Measurements from ENCODE around the gene GASK1A.
"Not testable (repeated sequence)": the region's sequence is repeated elsewhere in the genome, so short reads cannot be mapped to it uniquely, and the experiment has no call there.

Gene GASK1A

DNA sequence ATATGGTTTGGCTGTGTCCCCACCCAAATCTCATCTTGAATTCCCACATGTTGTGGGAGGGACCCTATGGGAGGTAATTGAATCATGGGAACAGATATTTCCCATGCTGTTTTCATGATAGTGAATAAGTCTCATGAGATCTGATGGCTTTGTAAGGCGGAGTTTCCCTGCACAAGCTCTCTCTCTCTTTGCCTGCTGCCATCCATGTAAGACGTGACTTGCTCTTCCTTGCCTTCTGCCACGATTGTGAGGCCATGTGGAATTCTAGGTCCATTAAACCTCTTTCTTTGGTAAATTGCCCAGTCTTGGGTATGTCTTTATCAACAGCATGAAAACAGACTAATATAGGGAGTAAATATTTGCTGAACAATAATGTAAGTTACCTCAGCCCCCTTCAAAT lies 4.2 kb upstream of the GASK1A start:
- WGBS: 77% methylated on average over 3 of the region's 3 CpGs
- H3K4me3 ChIP-seq (ENCODE audit: insufficient read depth in 1 of 2, low read depth in 1 of 2, low read length in 2 of 2); H3K9ac ChIP-seq (ENCODE audit: low read length); H3K4ac ChIP-seq (ENCODE audit: low read depth in 1 of 2, low read length in 2 of 2); H3K4me1 ChIP-seq (ENCODE audit: control insufficient read depth, insufficient read depth, low read depth, low read length); H2BK120ac ChIP-seq (ENCODE audit: low read depth, low read length); H3K14ac ChIP-seq (ENCODE audit: low read length in 2 of 2); H3K27ac ChIP-seq (ENCODE audit: low read length, poor library complexity, severe bottlenecking); H3K18ac ChIP-seq (ENCODE audit: low read depth in 1 of 2, low read length in 2 of 2); DNase-seq; H3K4me2 ChIP-seq (ENCODE audit: low read length, poor library complexity, severe bottlenecking); H3K79me1 ChIP-seq (replicated peaks; ENCODE audit: low read length, poor library complexity, severe bottlenecking); H2AFZ ChIP-seq (ENCODE audit: low read depth, low read length); H2BK5ac ChIP-seq (ENCODE audit: low read depth, low read length, poor library complexity, severe bottlenecking); H2BK15ac ChIP-seq (ENCODE audit: low read depth, poor library complexity, severe bottlenecking); H4K8ac ChIP-seq (ENCODE audit: low read length); H3K36me3 ChIP-seq (ENCODE audit: control insufficient read depth in 1 of 2, insufficient read depth in 2 of 2, low read depth in 1 of 2, low read length in 2 of 2); H4K91ac ChIP-seq (ENCODE audit: low read length); H3K23ac ChIP-seq (ENCODE audit: low read length in 2 of 2); H2BK12ac ChIP-seq (ENCODE audit: low read length in 2 of 2); H2AK5ac ChIP-seq (ENCODE audit: low read length, severe bottlenecking): not testable (repeated sequence)
- Histone ChIP-seq H3K27me3 (ENCODE audit: control insufficient read depth in 1 of 2, insufficient read depth in 1 of 2, low read length in 2 of 2) (peaks cover 22 to 30% of the 10 kb centered on the region in 2 experiments), H3K9me3 (ENCODE audit: control insufficient read depth, low read length) (peaks cover 33% of the 10 kb centered on the region)

GRCh38 chr3:42975456-42975855 lies 3.7 kb upstream of the GASK1A start:
- Histone ChIP-seq H3K9ac (ENCODE audit: low read length) (no peak overlapping the region), H3K9me3 (ENCODE audit: control insufficient read depth, low read length) (peaks cover 33% of the 10 kb centered on the region), H3K36me3 (ENCODE audit: control insufficient read depth in 1 of 2, insufficient read depth in 2 of 2, low read depth in 1 of 2, low read length in 2 of 2) (no peaks in the 10 kb centered on the region), H3K79me1 (replicated peaks; ENCODE audit: low read length, poor library complexity, severe bottlenecking) (no peaks in the 10 kb centered on the region), H3K23ac (ENCODE audit: low read length in 2 of 2) (no peak overlapping the region), H3K4me1 (ENCODE audit: control insufficient read depth, insufficient read depth, low read depth, low read length) (peaks cover 10% of the 10 kb centered on the region), H2AFZ (ENCODE audit: low read depth, low read length) (no peak overlapping the region), H3K27ac (ENCODE audit: low read length, poor library complexity, severe bottlenecking) (no peak overlapping the region), H2BK120ac (ENCODE audit: low read depth, low read length) (no peak overlapping the region), H3K14ac (ENCODE audit: low read length in 2 of 2) (no peak overlapping the region), H3K4me2 (ENCODE audit: low read length, poor library complexity, severe bottlenecking) (no peak overlapping the region), H3K4ac (ENCODE audit: low read depth in 1 of 2, low read length in 2 of 2) (no peak overlapping the region), H2BK12ac (ENCODE audit: low read length in 2 of 2) (no peak overlapping the region), H2AK5ac (ENCODE audit: low read length, severe bottlenecking) (no peak overlapping the region), H3K27me3 (ENCODE audit: control insufficient read depth in 1 of 2, insufficient read depth in 1 of 2, low read length in 2 of 2) (peaks cover 28 to 35% of the 10 kb centered on the region in 2 experiments), H3K4me3 (ENCODE audit: insufficient read depth in 1 of 2, low read depth in 1 of 2, low read length in 2 of 2) (no peak overlapping the region), H4K8ac (ENCODE audit: low read length) (no peak overlapping the region), H4K91ac (ENCODE audit: low read length) (no peak overlapping the region), H2BK15ac (ENCODE audit: low read depth, poor library complexity, severe bottlenecking) (no peak overlapping the region), H2BK5ac (ENCODE audit: low read depth, low read length, poor library complexity, severe bottlenecking) (no peak overlapping the region), H3K18ac (ENCODE audit: low read depth in 1 of 2, low read length in 2 of 2) (no peak overlapping the region)
- WGBS: 69% methylated on average over 2 of the region's 2 CpGs
- no peak for DNase-seq

DNA sequence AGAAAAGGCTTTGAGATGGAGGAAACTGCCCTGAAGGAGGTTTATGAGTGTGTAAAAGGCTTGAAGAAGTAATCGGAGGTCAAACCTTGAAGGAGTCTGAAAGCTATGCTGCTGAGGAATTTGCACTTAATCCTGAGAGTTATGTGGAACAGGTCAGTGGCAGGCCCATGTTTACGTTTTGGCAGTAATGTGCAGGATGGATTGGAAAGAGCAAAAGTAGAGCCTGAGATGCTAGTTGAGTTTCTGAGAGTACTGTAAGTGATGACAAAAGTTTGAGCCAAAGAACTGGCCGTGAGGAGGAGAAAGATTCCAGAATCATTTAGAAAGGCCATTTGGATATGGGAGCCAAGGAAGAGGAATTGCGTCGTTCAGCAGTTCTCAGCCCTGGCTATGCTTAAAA lies 3.2 kb upstream of the GASK1A start:
- Histone ChIP-seq H2AFZ (ENCODE audit: low read depth, low read length) (no peak overlapping the region), H3K79me1 (replicated peaks; ENCODE audit: low read length, poor library complexity, severe bottlenecking) (no peaks in the 10 kb centered on the region), H2BK5ac (ENCODE audit: low read depth, low read length, poor library complexity, severe bottlenecking) (no peak overlapping the region), H3K4me1 (ENCODE audit: control insufficient read depth, insufficient read depth, low read depth, low read length) (peaks cover 10% of the 10 kb centered on the region), H2AK5ac (ENCODE audit: low read length, severe bottlenecking) (no peak overlapping the region), H2BK15ac (ENCODE audit: low read depth, poor library complexity, severe bottlenecking) (no peak overlapping the region), H3K4me3 (ENCODE audit: insufficient read depth in 1 of 2, low read depth in 1 of 2, low read length in 2 of 2) (no peak overlapping the region), H3K4me2 (ENCODE audit: low read length, poor library complexity, severe bottlenecking) (no peak overlapping the region), H3K18ac (ENCODE audit: low read depth in 1 of 2, low read length in 2 of 2) (no peak overlapping the region), H2BK120ac (ENCODE audit: low read depth, low read length) (no peak overlapping the region), H3K4ac (ENCODE audit: low read depth in 1 of 2, low read length in 2 of 2) (no peak overlapping the region), H3K36me3 (ENCODE audit: control insufficient read depth in 1 of 2, insufficient read depth in 2 of 2, low read depth in 1 of 2, low read length in 2 of 2) (no peaks in the 10 kb centered on the region), H3K9me3 (ENCODE audit: control insufficient read depth, low read length) (peaks cover 33% of the 10 kb centered on the region), H3K27me3 (ENCODE audit: control insufficient read depth in 1 of 2, insufficient read depth in 1 of 2, low read length in 2 of 2) (peaks cover 33 to 40% of the 10 kb centered on the region in 2 experiments), H4K91ac (ENCODE audit: low read length) (no peak overlapping the region), H2BK12ac (ENCODE audit: low read length in 2 of 2) (no peak overlapping the region), H3K23ac (ENCODE audit: low read length in 2 of 2) (no peak overlapping the region), H3K27ac (ENCODE audit: low read length, poor library complexity, severe bottlenecking) (no peak overlapping the region), H3K9ac (ENCODE audit: low read length) (no peak overlapping the region), H4K8ac (ENCODE audit: low read length) (no peak overlapping the region), H3K14ac (ENCODE audit: low read length in 2 of 2) (no peak overlapping the region)
- no peak for DNase-seq
- 81% methylated on average over 5 of the region's 5 CpGs for WGBS

DNA sequence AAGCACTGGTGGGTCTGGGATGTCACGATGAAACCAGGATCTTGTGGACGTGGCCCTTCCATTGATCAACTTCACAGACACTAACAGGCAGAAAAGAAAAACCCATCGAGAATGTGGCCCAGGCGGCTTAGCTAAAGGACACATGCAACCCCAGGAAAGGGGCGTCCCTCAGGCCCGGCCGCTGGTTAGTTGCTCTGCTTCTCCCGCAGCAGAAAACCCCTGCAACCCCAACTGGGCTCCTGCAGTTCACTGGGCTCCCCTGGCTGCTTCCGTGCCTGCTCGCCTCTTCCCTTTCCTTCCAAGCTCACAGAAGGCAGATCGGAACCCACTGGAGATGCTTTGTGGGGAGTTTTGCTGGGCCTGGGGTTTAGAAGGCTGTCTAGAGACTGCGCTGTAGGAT lies 1.1 kb downstream of the GASK1A start:
- no peak overlapping the region for H2BK15ac ChIP-seq (ENCODE audit: low read depth, poor library complexity, severe bottlenecking)
- no peak overlapping the region for H3K9ac ChIP-seq (ENCODE audit: low read length)
- no peaks in the 10 kb centered on the region for H3K79me1 ChIP-seq (replicated peaks; ENCODE audit: low read length, poor library complexity, severe bottlenecking)
- H3K9me3 ChIP-seq (ENCODE audit: control insufficient read depth, low read length): peaks cover 19% of the 10 kb centered on the region
- no peak overlapping the region for H3K4me3 ChIP-seq (ENCODE audit: insufficient read depth in 1 of 2, low read depth in 1 of 2, low read length in 2 of 2)
- no peak overlapping the region for H2BK120ac ChIP-seq (ENCODE audit: low read depth, low read length)
- no peak overlapping the region for H2BK5ac ChIP-seq (ENCODE audit: low read depth, low read length, poor library complexity, severe bottlenecking)
- H4K8ac ChIP-seq (ENCODE audit: low read length): no peak overlapping the region
- no peak overlapping the region for H3K18ac ChIP-seq (ENCODE audit: low read depth in 1 of 2, low read length in 2 of 2)
- no peak overlapping the region for H3K4ac ChIP-seq (ENCODE audit: low read depth in 1 of 2, low read length in 2 of 2)
- no peak for DNase-seq
- no peak overlapping the region for H3K27ac ChIP-seq (ENCODE audit: low read length, poor library complexity, severe bottlenecking)
- no peak overlapping the region for H3K14ac ChIP-seq (ENCODE audit: low read length in 2 of 2)
- no peak overlapping the region for H3K4me2 ChIP-seq (ENCODE audit: low read length, poor library complexity, severe bottlenecking)
- no peak overlapping the region for H4K91ac ChIP-seq (ENCODE audit: low read length)
- peaks cover 10% of the 10 kb centered on the region for H3K4me1 ChIP-seq (ENCODE audit: control insufficient read depth, insufficient read depth, low read depth, low read length)
- WGBS: 54% methylated on average over 10 of the region's 12 CpGs
- H3K23ac ChIP-seq (ENCODE audit: low read length in 2 of 2): no peak overlapping the region
- no peak overlapping the region for H2AK5ac ChIP-seq (ENCODE audit: low read length, severe bottlenecking)
- no peak overlapping the region for H2AFZ ChIP-seq (ENCODE audit: low read depth, low read length)
- no peak overlapping the region for H2BK12ac ChIP-seq (ENCODE audit: low read length in 2 of 2)
- H3K36me3 ChIP-seq (ENCODE audit: control insufficient read depth in 1 of 2, insufficient read depth in 2 of 2, low read depth in 1 of 2, low read length in 2 of 2): no peaks in the 10 kb centered on the region
- peaks cover 53 to 70% of the 10 kb centered on the region in 2 experiments for H3K27me3 ChIP-seq (ENCODE audit: control insufficient read depth in 1 of 2, insufficient read depth in 1 of 2, low read length in 2 of 2)
